ENCODE data around the gene CD247. TPM values are rescaled to one million over a fixed set of nuclear protein-coding genes. Genes with fewer than 3 reads are reported as not detected.
"Not testable (repeated sequence)": the region's sequence is repeated elsewhere in the genome, so short reads cannot be mapped to it uniquely, and the experiment has no call there.

Gene CD247
- polyA plus RNA-seq: 1,000 to 10,000 TPM; 1,122 to 1,466 (median 1,335) TPM

DNA sequence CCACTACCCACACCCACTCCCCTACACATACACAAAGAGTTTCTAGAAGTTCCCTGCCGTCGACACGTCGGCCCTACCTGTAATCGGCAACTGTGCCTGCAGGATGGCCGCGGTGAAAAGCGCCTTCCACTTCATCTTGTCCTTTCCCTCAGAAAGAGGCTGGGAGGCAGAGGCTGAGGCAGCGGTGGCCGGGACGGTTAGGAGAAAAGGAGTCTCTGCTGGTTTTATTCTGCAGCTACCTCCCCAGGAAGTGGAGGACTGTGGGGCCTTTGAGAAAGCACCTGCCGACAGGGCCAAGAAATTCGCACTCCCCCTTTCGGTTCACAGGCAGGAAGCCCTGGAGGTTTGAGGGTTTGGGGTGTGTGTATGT lies at the start of gene CD247:
Gene CD247, minus strand, starts transcription at position 199 of the 370 bp plus-strand sequence. Its CDS starts 64 bp downstream, at position 135.
- Mint-ChIP-seq H3K36me3 (peaks cover 37 to 47% (median 47%) of the 10 kb centered on the region in 3 donors), H3K27ac (peak within 1 kb of the TSS; percentile 95 to 100 (median 100)), H3K27me3 (ENCODE audit: low read depth in 3 of 3) (peaks cover 31 to 52% (median 46%) of the 10 kb centered on the region in 3 donors), H3K4me1 (peaks cover 56 to 68% of the 10 kb centered on the region in 2 donors), H3K4me3 (peak within 1 kb of the TSS; percentile 85 to 100 (median 100)), H3K9me3 (peaks cover 0 to 2% (median 0%) of the 10 kb centered on the region in 6 donors)
- peak; percentile 87 for DNase-seq

DNA sequence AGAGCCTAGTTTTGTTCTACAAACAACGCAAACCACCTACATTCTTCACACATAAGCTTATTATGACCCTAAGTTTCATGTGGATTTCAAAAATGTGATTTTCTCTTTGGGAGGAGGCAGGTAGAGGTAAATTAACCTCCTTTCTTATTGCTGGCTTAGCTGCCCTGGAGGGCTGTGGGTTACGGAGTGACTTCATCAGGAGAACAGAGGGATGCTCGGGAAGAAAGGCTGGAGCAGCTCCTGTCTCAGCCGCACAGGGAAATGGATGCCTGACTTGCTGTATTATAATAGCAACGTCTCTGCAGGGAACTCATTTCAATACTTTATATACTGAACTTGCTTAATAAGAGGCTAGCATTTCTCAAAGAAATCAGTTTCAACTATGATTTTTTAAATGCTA lies 49.3 kb upstream of the CD247 start:
- no peak overlapping the region for H3K4me3 Mint-ChIP-seq
- no peaks in the 10 kb centered on the region for H3K9me3 Mint-ChIP-seq
- DNase-seq: no peak
- no peaks in the 10 kb centered on the region for H3K4me1 Mint-ChIP-seq
- no peak overlapping the region for H3K27ac Mint-ChIP-seq
- H3K27me3 Mint-ChIP-seq (ENCODE audit: low read depth in 3 of 3): peaks cover under 1 to 12% (median 5%) of the 10 kb centered on the region in 3 donors
- H3K36me3 Mint-ChIP-seq: no peaks in the 10 kb centered on the region

DNA sequence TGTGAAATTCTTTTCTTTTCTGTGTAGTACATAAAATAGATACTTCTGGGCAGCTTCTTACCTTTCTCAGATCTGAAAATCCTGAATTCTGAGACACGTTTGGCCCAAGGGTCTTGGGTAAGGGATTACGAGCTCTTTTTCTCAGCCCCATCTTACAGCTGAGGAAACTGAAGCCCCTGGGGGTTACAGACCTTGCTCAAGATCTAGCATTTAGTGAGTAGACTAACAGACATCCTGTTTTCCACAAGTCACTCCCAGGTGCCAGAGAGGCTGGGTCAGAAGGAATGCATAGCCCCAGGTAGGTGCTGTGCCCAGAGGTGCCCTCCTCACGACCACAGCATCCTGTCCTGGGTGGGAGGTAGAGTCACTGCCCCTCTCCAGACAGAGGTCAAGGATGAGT lies 48.4 kb upstream of the CD247 start:
- DNase-seq: no peak

DNA sequence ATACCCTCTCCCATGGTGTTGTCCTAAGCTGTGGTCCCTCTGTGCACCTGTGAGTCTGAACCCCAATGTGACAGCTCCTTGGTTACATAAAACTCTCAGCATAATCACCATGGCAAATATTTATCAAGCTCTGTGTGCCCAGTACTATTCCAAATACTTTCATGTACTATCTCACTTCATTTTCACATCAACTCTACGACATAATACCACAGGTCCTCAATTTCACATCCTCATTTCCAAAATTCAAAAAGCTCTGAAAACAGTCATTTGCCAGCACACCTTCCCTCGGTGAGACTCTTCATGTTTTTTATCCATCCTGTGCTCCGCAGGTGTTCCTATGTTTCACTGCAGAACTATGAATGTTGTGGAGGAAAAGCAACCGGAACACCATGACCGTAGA lies 47.6 kb upstream of the CD247 start:
- DNase-seq: no peak
- peaks cover 2 to 12% (median 3%) of the 10 kb centered on the region in 3 donors for H3K27me3 Mint-ChIP-seq (ENCODE audit: low read depth in 3 of 3)
- no peaks in the 10 kb centered on the region for H3K9me3 Mint-ChIP-seq
- H3K36me3 Mint-ChIP-seq: no peaks in the 10 kb centered on the region
- no peaks in the 10 kb centered on the region for H3K4me1 Mint-ChIP-seq
- H3K27ac Mint-ChIP-seq: no peak overlapping the region
- H3K4me3 Mint-ChIP-seq: no peak overlapping the region

More for the DNA sequence above, 48.4 kb upstream of the CD247 start:
- Mint-ChIP-seq H3K27ac (no peak overlapping the region), H3K27me3 (ENCODE audit: low read depth in 3 of 3) (peaks cover 2 to 12% (median 5%) of the 10 kb centered on the region in 3 donors), H3K9me3 (no peaks in the 10 kb centered on the region), H3K4me3 (no peak overlapping the region), H3K4me1 (no peaks in the 10 kb centered on the region), H3K36me3 (no peaks in the 10 kb centered on the region)

DNA sequence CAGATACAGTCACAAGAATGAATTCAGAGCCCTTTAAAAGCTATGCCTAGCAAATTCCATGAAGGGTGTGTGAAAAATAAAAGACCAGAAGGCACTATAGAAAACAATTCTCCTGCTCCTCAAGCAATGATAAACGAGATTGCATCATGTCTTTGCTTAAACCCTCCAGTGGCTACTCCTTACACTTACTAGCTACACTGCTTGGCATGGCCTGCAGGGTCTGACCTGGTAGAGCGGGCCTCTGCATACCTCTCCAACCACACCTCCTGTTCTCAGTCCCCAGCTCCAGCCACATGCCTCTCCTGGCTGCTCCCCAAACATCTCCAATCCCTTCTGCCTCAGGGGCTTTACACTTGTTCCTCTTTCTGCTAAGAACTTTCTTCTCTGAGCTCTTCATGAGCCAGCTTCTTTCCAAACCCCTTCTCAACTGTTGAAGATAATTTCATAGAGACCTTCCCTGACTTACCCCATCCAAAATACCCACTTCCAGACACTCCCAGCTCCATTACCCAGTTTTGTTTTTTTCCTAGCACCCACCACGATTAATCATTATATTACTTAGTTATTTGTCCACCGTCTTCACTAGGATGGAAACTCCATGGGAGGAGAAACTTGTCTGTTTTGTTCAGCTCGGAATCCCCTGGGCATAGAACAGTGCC lies 46.4 kb upstream of the CD247 start:
- peaks cover 2 to 5% (median 3%) of the 10 kb centered on the region in 3 donors for H3K27me3 Mint-ChIP-seq (ENCODE audit: low read depth in 3 of 3)
- no peaks in the 10 kb centered on the region for H3K9me3 Mint-ChIP-seq
- no peak for DNase-seq
- H3K4me3 Mint-ChIP-seq: no peak overlapping the region
- no peak overlapping the region for H3K27ac Mint-ChIP-seq
- H3K36me3 Mint-ChIP-seq: no peaks in the 10 kb centered on the region
- H3K4me1 Mint-ChIP-seq: no peaks in the 10 kb centered on the region

DNA sequence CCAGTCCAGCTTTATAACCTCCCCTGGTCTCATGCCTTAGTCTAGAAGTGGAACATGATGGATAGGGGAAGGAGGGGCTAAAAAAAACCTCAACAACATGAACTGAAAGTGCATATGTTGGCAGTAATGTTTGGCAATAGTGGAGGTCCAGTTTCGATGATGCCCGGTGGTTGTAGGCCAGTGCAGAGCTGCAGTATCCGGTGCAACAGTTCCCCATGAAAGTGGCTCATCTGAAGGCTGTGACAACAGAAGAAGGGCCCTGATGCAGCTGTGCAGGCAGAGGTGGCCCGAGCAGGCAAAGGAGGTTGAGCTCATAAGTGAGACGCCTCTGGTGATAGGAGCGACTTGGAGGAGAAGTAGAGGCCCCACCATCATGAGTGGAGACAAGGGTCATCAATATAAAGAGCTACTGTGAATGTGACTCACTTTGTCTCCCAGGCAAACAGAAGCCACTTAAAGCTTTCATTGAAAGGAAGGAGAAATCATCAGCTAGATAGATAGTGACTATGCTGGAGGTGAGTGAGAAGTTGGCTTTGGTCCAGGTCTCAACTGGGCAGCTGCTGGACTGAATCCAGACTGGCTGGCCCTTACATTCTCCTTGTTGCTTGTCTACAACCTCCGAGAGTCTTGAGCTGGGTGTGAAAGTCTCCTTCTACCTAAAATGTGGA lies 45.4 kb upstream of the CD247 start:
- no peaks in the 10 kb centered on the region for H3K4me1 Mint-ChIP-seq
- H3K9me3 Mint-ChIP-seq: no peaks in the 10 kb centered on the region
- no peaks in the 10 kb centered on the region for H3K36me3 Mint-ChIP-seq
- no peak overlapping the region for H3K27ac Mint-ChIP-seq
- H3K27me3 Mint-ChIP-seq (ENCODE audit: low read depth in 3 of 3): peaks cover 2 to 7% (median 3%) of the 10 kb centered on the region in 3 donors
- H3K4me3 Mint-ChIP-seq: no peak overlapping the region
- DNase-seq: no peak

DNA sequence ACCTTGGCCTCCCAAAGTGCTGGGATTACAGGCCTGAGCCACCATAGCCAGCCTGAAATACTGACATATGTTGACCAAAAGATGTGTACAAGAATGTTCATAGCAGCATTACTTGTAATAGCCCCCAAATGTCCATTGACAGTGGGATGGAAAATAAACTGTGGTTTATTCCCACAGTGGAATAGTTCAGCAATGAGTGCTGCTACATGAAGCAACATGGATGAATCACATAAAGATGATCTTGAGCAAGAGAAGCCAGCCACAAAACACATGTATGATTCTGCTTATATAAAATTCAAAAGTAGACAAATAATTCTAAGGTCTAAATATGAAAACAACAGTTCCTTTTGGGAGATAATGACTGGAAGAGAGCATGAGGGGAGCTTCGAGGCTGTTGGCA lies 44.4 kb upstream of the CD247 start:
- Mint-ChIP-seq H3K27me3 (ENCODE audit: low read depth in 3 of 3) (peaks cover 2 to 7% (median 2%) of the 10 kb centered on the region in 3 donors), H3K4me3 (no peak overlapping the region), H3K36me3 (no peaks in the 10 kb centered on the region), H3K4me1 (no peaks in the 10 kb centered on the region), H3K27ac (no peak overlapping the region), H3K9me3 (no peaks in the 10 kb centered on the region)
- DNase-seq: no peak

DNA sequence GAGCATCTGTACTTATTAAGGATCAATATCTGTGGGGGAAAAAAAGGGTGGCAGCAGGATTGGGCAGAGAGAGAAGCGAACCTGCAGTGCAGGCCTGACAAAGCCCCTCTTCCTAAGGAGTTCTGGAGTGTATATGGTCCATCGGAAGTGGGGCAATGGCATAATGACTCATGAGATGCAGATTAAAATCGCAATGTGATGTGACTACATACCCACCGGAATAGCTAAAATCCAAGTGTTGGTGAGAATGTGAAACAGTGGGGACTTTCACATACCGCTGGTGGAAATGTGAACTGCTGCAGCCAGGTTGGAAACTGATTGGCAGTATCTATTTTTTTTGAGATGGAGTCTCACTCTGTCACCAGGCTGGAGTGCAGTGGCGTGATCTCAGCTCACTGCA lies 43.4 kb upstream of the CD247 start:
- Mint-ChIP-seq H3K36me3 (no peaks in the 10 kb centered on the region), H3K4me1 (no peaks in the 10 kb centered on the region), H3K9me3 (no peaks in the 10 kb centered on the region), H3K27ac (no peak overlapping the region), H3K27me3 (ENCODE audit: low read depth in 3 of 3) (peaks cover 0 to 7% (median 2%) of the 10 kb centered on the region in 3 donors), H3K4me3 (no peak overlapping the region)
- DNase-seq: no peak

DNA sequence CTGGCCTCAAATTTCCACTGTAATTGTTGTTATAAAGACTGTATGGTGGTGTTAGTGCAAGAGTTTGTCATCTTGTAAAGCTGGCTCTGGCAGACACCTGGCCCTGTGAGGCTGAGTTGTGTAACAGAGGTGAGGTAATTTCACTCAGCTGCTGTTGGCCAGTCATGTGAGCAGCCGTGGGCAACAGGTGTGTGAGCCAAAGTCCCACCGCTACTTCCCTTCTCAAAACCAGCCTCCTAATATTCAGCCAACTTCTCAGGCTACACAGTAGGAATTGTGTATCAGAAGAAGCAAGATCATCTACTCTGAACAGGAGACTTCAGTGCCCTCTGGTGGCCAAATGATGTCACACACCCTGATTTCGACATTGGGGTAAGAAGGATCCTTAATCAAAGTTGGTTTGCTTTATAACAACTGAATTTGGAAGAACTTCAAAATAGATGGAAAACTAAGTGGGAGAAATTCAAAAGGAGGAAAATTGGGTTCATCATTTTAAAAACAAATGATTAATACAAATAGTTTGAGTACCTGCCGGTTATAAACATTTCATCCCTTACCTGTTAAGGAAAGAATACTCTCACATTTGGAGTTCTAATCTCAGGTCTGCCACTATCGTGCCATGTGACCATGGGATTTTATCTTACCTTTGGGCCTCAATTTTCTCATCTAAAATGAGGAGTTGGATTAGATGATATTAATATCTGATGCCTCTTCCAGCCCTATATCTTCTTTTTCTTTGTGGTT lies 37.8 kb upstream of the CD247 start:
- DNase-seq: peak; percentile 59 to 65 (median 65)
- H3K4me1 Mint-ChIP-seq: peaks cover 17 to 23% of the 10 kb centered on the region in 2 donors
- H3K27me3 Mint-ChIP-seq (ENCODE audit: low read depth in 3 of 3): peaks cover 2 to 5% (median 4%) of the 10 kb centered on the region in 3 donors
- H3K9me3 Mint-ChIP-seq: no peaks in the 10 kb centered on the region
- no peak overlapping the region for H3K4me3 Mint-ChIP-seq
- no peaks in the 10 kb centered on the region for H3K36me3 Mint-ChIP-seq
- no peak overlapping the region for H3K27ac Mint-ChIP-seq

DNA sequence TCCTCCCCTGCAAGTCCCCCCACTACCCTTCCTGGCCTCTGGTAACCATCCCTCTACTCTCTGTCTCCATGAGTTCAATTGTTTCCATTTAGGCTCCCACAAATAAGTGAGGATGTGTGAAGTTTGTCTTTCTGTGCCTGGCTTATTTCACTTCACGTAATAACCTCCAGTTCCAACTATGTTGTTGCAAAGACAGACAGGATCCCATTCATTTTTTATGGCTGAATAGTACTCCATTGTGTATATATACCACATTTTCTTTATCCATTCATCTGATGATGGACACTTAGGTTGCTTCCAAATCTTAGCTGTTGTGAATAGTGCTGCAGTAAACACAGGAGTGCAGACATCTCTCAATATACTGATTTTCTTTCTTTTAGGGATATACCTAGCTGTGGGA lies 36.7 kb upstream of the CD247 start:
- Mint-ChIP-seq H3K4me1 (peaks cover 17 to 23% of the 10 kb centered on the region in 2 donors), H3K4me3 (peak overlapping the region in 2 of 5 donors; percentile 18 to 22)
- not testable (repeated sequence) for H3K9me3 Mint-ChIP-seq; H3K27ac Mint-ChIP-seq; H3K27me3 Mint-ChIP-seq (ENCODE audit: low read depth in 3 of 3); H3K36me3 Mint-ChIP-seq; DNase-seq

DNA sequence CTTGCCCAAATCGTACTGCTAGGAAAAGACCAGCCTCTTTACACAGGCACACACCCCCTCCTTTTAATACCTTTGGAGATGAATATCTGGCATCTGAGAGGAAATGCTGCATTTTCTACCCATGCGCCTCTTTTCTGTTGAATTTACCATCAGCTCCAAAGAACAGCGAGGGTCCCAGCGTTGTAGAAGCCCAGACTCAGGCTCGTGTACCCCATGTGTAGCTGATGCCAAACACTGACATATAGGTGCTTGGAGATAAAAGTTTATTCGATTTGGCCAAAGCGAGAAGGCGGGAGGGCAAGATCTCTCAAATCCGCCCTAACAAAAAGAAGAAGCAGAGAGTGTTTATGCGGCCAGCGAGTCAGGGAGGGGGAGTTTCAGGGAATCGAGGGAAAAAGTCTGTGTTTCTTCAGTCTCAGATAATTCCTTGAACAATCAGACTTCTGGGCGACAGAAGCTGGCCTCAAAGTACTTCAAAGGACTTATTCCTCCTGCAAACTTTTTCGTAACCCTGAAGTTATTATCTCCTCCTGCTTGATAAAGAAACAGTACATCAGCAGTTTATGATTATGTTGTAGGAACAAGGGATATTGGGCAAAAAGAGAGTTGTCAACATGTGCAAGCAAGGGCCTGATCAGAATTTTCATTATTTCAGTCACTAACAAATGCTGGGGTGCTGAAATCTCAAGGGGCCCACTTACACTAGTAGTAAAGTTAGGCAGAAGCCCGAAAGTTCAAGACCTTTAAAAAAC lies 35.9 kb upstream of the CD247 start:
- H3K27ac Mint-ChIP-seq: peak overlapping the region in 5 of 6 donors; percentile 54 to 88 (median 67)
- DNase-seq: no peak
- H3K4me1 Mint-ChIP-seq: peaks cover 17 to 23% of the 10 kb centered on the region in 2 donors

DNA sequence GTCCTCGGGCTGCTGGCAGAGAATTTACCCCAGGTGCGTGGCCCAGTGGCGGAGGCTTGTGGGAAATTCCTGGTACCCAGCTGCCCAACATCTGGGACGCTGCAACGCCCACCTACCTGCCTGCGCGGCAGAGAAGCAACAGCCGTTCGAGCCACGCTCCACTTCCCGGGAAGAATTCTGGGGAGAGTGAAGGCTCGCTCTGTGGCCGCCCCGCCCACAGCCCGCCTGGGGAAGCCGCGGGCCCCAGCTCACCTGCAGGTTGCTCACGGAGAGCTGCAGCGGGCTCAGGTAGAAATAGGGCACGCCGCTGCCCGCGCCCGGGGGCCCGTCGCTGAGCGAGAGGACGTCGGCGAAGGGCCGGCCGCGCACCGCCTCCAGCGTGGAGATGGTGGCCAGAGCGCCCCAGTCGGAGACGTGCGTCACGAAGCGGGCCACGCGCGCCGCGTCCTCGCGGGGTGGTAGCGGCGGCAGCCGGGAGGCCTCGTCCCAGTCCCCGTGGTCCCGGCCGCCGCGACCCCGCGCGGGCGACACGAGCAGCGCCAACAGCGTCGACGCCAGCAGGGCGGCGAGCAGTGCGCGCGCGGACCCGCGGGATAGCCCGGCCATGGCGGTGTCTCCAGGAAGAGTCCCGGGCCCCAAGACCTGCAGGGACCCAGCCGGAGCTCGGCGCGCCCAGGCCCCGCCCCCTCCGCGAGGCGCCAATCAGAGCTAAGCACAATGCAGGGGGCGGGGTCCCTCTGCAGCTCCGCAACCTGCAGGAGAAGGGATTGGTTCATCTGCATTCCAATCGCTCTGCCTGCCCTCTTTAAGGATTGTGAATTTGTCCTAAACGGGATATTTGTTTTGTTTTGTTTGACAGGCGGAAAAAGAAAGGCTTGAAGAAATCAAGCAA lies 35.1 kb upstream of the CD247 start, which contains the start of gene CREG1:
Gene CREG1, minus strand, starts transcription at position 627 of the 892 bp plus-strand sequence.
- Mint-ChIP-seq H3K4me3 (peak within 1 kb of the TSS; percentile 88 to 96 (median 93)), H3K27me3 (ENCODE audit: low read depth in 3 of 3) (peaks cover 0 to 5% (median 2%) of the 10 kb centered on the region in 3 donors), H3K36me3 (no peaks in the 10 kb centered on the region), H3K4me1 (peaks cover 17 to 23% of the 10 kb centered on the region in 2 donors), H3K27ac (peak within 1 kb of the TSS; percentile 54 to 88 (median 69)), H3K9me3 (no peaks in the 10 kb centered on the region)
- DNase-seq: peak; percentile 86 to 88 (median 87)

More for the DNA sequence above, 35.9 kb upstream of the CD247 start:
- Mint-ChIP-seq H3K4me3 (peak overlapping the region; percentile 88 to 96 (median 93)), H3K9me3 (no peaks in the 10 kb centered on the region), H3K36me3 (no peaks in the 10 kb centered on the region), H3K27me3 (ENCODE audit: low read depth in 3 of 3) (peaks cover 2 to 5% (median 2%) of the 10 kb centered on the region in 3 donors)
